ENCODE data around the gene SLC2A4. TPM values are rescaled to one million over a fixed set of nuclear protein-coding genes. Genes with fewer than 3 reads are reported as not detected.
"Not testable (repeated sequence)": the region's sequence is repeated elsewhere in the genome, so short reads cannot be mapped to it uniquely, and the experiment has no call there.

The SLC2A4 gene
- total RNA-seq, 1 donor from 2014 or later: under 0.01 TPM

DNA sequence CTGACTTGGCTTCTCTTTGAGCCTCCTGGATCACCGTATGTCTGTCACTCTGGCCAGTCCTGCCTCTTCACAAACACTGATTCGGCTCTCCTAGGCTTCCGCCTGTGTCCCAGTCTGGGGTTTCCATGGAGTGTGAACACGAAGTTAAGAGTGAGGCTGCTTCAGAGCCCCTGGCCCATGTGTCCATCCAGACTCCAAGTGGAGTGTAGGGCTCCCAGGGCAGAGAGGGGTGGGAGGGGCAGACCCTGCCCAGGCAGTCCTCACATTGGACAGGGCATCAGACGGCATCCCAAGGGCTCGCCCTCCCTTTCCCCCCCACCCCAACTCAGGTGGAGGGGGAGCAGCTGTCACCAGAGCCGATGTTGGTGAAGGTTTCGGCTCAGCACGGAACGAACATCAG, 37.7 kb upstream of the SLC2A4 start:
- FAIRE-seq: not testable (repeated sequence)

DNA sequence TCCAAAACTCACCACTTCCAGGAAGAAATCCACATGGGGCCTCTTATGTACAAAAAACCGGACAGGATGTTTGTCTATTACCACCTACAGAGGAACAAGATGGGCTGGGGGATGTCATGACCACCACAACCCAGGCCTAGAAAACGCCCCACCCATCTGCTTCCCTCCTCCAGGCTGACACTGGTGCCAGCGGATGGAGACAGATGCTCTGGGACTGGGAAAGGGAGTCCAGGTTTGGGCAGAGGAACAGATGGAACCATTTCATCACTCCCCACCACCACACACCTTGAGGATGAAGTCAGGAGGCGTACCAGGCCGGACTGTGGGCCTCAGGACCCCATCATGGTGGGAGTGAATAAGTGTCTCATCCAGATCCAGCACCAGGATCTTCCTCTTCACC, 34.7 kb upstream of the SLC2A4 start:
- DNase-seq (ENCODE audit: low spot score in 2 of 2) (no peak), FAIRE-seq (no peak)

More for the DNA sequence above, 37.7 kb upstream of the SLC2A4 start:
- not testable (repeated sequence) for DNase-seq (ENCODE audit: low spot score in 2 of 2)

DNA sequence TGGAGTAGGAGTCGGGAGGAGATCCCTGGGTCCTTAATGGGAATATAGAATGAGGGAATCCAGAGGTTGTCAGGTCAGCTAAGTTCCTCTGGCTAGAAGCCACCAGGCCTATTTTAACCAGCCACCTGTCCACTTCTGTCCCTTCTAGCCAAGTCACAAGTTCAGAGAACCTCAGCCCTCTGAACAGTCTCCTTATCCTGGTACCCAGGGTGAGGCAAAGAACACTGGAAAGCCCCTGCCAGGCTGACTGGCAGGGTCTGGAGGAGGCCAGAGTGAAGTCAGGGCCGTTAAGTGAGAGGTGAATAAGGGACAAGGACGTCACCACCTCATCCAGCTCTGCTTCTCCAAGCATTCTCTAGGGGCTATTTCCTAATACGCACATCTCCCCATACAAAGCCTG, 32.7 kb upstream of the SLC2A4 start:
- DNase-seq (ENCODE audit: low spot score in 2 of 2) (no peak), FAIRE-seq (no peak)

DNA sequence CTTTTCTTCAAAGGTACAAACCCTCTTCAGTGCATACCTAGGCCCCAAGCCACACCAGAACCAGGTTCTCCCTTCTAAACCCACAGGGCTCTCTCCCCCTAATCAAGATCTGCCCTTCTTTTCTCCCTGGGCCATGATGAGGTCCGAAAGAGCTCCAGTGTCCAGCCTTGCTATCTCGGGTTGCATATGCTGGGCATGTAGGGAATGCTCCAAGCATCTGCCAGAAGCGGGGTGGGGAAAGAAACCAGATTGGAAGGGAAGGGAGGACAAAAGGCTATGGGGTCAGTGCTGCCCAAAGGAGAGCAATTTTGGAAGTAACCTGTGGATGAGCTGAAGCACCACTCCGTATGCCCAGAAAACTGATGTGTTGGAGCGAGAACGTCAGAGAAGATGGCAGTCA, 32.3 kb upstream of the SLC2A4 start:
- no peak for FAIRE-seq
- DNase-seq (ENCODE audit: low spot score in 2 of 2): no peak

DNA sequence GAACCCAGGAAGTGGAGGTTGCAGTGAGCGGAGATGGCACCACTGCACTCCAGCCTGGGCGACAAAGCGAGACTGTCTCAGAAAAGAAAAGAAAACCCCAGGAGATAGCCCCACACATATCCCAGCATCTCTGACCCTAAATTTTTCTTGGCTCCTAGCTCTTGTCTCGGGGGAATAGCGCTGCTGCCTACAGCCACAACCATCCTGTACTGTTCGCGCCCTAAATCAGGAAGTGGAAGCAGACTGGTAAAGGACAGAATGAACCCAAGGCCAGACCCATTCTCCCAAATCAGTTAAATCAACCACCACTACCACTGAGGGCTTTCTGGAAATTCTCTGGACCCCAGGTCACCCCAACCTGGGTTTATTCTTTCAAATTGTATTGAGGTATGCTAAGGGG, 31.7 kb upstream of the SLC2A4 start:
- FAIRE-seq (no peak), DNase-seq (ENCODE audit: low spot score in 2 of 2) (no peak)

DNA sequence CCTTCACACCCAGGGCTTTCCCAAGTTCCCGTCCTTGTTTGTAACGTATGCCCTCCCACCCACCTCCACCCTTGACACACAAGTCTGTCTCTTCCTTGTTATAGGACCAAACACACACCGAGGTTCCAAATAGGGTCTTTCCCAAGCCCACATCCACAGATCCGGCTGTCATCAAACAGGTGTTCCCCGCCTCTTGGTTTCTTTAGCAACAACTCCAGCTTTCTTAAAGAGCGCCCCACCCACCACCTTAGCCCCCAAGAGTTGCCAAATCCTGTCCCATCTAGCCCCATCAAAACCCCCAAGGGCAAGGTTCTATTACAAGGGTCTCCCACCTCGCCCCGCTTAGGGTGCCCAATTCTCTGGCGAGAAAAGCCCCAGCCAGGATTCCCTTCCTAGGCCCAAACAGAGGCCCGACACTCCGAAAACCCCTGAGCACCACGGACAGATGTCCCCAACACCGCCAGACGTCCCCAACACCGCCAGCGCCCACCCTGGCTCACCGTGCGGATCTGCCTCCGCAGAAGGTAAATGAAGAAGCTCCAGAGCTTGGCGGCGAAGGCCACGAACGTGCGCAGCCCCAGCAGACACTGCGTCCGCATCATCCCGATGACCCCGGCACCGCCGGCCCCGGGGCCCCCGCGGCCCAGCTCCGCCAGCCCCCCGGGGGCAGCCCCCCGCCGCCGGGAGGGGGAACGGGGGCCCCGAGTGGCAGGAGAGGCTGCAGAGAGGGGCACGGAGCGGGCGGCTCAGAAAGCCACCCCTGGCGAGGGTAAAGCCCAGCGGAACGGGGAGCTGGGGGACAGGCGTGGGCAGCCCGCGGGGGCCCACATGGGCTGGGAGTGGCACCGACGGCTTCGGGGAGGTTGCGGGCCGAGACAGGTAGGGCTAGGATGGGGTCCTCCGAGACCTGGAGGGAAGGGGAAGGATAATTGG, 30.6 kb upstream of the SLC2A4 start:
- no peak for DNase-seq (ENCODE audit: low spot score in 2 of 2)
- no peak for FAIRE-seq

DNA sequence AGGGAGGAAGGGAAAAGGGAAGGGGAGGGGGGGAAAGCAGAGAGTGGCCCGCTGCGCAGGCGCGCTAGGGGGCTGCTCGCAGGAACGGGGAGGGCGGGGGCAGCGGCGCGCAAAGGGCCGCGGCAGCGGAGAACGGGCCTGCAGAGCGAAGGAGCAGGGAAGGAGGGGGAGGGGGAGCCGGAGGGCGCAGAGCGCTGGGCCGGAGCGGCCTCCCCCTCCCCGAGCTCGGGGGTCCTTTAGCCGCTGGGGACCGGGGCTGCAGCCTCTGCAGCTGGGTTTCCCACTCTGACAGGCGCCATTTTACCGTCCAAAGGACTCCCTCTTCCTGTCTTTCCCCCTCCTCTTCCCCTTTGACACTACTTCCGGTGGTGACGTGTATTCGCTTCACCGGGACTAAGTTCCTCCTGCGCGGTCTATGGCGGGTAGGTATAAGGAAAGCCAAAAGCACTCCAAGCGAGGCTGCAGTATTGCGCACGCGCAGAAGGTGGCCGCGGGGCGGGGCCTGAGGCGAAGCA, 29.8 kb upstream of the SLC2A4 start, which contains the start of gene CTDNEP1:
TSS of gene CTDNEP1 (minus strand) at position 74 of the 515 bp plus-strand sequence. CDS start 438 bp downstream, outside the sequence.
- FAIRE-seq: peak; percentile 47
- peak; percentile 97 to 98 for DNase-seq (ENCODE audit: low spot score in 2 of 2)

DNA sequence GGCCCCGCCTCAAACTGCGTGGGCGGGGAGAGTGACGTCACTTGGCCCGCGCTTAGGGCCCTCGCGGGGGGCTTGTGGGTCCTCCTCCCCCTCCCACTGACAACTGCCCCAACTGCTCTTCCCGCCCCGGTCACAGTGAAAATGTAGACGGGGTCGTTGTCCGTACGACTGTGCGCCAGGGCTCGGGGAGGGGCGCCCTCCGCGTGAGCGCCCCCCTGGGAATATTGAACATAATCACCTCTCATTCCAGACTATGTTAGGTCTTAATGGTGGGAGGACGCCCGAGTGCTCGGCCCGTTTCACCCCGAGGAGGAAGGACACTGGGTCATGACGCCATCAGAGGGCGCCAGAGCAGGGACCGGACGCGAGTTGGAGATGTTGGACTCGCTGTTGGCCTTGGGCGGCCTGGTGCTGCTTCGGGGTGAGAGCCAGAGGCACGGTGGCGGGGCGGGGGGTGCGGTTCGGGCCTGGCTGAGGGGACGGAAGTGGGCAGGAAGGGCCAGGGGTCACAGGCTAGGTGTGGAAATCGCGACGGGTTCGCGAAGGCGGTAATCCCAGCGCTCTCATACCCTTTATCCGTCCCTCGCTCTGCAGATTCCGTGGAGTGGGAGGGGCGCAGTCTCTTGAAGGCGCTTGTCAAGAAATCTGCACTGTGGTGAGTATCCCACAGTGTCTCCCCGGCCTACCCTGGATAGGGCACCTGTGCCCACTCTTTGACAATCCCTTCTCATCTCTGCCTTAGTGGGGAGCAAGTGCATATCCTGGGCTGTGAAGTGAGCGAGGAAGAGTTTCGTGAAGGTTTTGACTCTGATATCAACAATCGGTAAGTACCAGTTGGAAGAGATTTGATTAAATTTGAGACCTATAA, 29.1 kb upstream of the SLC2A4 start, which contains the start of gene ELP5:
TSS of gene ELP5 (plus strand) at position 40 of the 868 bp plus-strand sequence. CDS start at position 376, 336 bp downstream.
- FAIRE-seq (no peak), DNase-seq (ENCODE audit: low spot score in 2 of 2) (peak; percentile 82 to 90)

DNA sequence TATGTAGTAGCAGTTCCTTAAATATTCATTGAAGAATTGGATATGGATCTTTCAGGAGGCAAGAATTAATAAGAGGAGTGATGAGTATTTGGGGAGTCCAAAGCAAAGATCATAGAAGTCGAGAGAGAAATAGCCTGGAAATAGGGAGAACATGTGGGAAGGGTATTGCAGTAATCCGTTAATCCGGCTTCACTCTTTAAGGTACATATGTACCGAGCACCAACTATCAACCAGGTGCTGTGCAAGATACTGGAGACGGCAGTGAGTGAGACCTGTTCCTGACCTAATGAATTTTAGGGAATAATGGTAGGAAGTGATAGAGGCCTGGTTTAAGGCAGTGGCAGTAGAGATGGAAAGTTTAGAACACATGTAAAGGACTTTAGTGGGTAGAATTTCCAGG, 28.4 kb upstream of the SLC2A4 start:
- no peak for FAIRE-seq

DNA sequence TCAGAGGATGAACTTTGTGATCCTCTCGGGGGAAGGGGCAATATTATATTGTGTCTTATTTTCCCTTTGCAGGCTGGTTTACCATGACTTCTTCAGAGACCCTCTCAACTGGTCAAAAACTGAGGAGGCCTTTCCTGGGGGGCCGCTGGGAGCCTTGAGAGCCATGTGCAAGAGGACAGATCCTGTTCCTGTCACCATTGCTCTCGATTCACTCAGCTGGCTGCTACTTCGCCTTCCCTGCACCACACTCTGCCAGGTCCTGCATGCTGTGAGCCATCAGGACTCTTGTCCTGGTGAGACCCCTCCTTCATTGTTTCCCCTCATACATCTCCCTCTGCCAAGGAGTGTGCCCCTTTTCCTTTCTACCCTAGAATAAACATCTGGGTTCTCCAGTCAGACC, 27.0 kb upstream of the SLC2A4 start:
- FAIRE-seq (no peak), DNase-seq (ENCODE audit: low spot score in 2 of 2) (peak in 1 of 2 donors; percentile 6)

More for the DNA sequence above, 28.4 kb upstream of the SLC2A4 start:
- DNase-seq (ENCODE audit: low spot score in 2 of 2): no peak

DNA sequence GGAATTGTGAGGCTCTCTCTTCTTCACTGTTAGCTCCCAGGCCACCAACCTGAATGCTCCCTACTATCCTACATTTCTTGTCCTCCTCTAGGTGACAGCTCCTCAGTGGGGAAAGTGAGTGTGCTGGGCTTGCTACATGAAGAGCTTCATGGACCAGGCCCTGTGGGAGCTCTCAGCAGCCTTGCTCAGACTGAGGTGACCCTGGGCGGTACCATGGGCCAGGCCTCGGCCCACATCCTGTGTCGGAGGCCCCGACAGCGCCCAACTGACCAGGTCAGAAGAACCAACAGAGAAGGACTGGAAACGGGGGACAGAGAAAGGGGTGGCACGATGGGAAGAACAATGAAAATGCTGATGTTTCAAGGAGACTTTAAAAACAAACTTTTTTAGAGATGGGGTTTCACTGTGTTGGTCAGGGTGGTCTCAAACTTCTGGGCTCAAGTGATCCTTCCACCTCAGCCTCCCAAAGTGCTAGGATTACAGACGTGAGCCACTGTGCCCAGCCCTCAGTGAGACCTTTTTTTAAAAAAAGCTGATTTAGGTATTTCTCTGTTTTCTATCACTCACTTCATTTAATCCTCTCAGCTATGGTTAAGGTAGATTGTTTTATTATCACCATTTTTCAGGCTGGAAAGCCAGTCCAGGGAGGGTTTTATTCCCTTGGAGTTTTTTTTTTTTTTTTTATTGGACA, 24.6 kb upstream of the SLC2A4 start:
- DNase-seq (ENCODE audit: low spot score in 2 of 2): no peak
- FAIRE-seq: no peak

DNA sequence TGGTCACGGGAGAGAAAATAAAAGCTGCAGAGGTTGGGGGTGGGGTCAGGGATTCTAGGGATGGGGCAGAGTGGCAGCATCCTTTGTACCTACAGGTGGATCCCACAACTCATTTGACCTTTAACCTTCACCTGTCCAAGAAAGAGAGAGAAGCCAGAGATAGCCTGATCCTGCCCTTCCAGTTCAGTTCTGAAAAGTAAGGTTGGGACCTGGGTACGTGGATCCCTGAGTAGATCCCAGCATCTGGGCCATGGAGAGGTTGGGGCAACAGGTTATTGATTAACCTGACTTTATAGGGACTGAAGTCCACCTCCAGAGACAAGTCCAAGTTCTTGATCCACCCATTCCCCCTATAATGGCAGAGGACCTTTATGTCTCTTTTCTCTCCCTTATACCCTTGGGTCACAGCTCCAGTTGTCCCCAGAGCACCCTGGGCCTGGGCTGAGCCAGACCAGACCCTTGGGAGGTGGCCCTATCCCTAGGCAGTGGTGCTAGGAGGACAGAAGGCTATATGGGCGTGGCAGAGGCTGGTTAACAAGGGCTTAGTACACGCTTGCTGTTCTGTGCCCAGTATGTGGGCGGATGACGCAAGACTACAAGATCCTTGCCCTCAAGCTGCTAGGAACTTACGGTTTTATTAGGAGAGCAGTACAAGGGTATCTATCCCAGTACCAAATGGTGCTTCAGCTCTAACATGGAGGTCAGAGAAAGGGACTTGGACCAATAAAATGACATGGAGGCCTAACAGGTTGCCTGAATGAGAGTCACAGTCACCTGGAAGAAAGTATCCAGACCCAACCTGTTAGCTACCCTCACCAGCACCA, 22.6 kb upstream of the SLC2A4 start:
- DNase-seq (ENCODE audit: low spot score in 2 of 2): no peak
- FAIRE-seq: no peak

DNA sequence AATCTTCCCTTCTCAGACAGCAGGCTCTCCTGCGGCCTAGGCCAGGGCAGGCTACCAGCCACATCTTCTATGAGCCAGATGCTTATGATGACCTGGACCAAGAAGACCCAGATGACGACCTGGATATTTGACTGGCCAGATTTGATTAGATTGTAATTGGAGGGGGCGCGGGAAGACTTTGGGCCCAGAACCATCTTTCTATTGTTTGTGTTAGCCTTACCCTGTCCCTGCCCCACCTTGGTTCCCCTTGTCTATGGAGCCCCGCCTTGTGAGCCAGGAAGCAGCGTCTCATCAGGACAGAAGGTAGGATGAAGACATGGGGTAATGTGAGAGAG, 22.0 kb upstream of the SLC2A4 start:
- DNase-seq (ENCODE audit: low spot score in 2 of 2): no peak
- FAIRE-seq: no peak

DNA sequence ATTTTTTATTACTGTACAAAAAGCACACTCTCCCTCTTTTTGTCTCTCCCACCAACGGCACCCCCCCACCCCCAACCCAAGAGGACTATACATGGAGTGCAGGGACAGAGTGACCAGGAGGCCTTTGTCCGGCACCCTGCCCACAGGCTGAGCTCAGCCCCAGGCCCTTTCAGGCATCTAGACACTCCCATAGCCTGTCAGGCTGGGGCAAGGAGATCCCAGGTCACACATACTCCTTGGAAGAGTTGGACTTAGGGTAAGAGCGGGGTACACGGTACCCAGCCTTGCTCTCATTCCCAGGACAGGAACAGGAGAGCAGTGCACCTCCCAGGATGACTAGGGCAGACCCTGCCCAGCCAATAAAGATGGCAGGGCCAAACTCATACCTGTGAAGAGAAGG, 21.4 kb upstream of the SLC2A4 start:
- FAIRE-seq: no peak
- DNase-seq (ENCODE audit: low spot score in 2 of 2): no peak

DNA sequence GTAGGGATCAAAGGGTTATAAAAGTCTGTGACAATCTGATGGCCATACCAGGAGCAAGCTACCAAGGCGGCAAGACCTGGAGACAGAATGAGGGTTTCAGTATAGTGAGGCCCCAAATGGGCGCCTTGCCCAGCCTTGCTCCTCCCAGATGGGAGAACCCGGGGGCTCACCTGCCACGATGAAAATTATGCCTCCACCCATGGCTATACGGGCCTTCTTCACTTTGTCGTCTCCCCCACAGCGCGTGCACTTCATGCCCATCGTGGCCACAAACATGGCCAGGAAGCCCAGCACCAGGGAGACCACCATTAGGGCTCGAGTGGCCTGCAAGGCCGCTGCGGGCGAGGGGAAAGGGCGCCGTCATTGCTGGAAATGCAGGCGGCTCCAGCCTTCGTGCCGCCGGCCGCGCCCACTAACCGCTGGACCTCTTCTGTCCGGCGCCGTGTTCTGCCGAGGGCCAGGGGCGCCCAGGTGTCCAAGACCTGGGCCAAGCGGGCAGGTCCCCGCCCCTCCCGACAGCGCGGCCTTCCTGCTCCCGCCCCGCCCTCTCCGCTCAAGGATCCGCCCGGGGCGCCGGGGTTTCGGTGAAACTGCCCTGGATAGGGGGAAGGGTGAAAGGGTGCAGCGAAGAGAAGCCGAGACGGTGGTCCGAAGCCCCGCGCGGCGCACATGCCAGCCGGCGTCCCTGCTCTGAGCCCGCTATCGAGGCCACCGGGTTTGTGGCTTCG, 20.7 kb upstream of the SLC2A4 start:
- FAIRE-seq (no peak), DNase-seq (ENCODE audit: low spot score in 2 of 2) (no peak)

DNA sequence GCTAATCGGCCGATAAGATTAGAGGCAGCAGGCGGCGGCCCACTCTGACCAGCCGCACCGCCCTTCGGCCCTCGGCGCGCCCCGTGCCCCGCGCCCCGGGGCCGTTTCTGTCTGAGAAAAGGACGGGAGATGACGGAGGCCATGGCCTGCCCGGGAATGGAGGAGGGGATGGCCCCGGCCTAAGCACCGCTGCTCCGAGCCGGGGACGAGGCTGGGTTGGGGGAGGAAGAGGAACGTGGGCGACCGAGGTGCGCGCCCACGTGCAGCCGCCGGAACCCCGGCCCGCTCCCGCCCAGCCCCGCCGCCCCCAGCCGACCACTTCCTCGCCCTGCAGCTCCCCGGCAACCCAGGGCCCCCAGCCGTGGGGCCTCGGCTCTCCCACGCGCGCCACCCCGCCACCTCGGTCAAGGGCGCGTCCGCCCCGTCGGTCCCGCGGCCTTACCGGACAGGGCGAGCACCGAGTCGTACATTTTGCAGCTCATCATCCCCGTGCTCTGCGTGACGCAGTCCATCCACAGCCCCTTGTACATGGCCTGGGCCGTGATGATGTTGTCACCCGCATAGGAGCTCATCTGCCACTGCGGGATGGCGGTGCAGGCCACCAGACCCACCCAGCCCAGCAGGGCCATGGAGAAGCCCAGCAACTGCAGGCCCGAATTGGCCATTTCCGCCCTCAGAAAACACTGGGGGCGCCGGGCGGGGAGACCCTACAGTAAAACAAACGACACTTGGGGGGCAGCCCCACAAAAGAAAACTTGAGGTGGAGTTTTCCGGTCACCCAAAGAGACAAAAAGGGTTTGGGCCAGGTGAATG, 19.9 kb upstream of the SLC2A4 start:
- FAIRE-seq: no peak
- DNase-seq (ENCODE audit: low spot score in 2 of 2): no peak

DNA sequence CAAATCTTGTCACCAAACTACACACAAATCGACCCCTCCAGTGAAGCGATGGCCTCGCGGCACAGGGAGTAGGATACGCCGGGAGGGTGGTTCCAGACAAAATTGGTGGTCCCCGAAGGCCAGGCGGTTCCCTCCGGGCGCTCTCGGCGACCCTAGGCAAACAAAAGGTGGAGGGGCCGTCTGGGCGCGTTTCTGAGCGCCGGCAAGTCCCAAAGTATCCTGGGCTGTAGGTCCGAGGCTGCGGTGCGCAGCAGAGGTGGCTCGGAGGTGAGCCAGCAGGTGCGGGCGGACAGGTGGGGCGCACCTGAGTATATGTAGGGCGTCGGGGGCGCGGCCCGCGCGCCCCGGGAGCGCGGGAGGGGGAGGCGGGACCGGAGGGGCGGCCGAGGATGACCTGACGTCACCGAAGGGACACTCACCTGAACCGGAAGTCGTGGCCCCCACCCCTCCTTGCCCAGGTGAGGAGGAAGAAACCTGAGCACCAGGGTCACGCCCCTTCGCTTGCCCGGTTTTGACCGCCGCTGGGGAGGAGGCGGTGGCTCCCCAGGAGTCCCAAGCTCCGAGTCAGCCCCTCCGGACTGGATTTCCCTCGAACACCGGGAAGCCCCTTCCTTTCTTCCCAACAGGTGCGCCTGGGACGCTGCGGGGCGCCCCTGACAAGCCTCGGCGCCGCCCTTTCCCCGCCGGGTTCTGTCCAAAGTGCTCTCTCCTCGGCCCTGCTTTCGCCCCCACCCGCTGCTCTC, 19.2 kb upstream of the SLC2A4 start, which contains the start of gene CLDN7:
TSS of gene CLDN7 (minus strand) at position 287 of the 743 bp plus-strand sequence. CDS start 435 bp downstream, outside the sequence.
- FAIRE-seq: no peak
- DNase-seq (ENCODE audit: low spot score in 2 of 2): no peak
